Measurements from ENCODE around the gene SHC2.
"Not testable (repeated sequence)": the region's sequence is repeated elsewhere in the genome, so short reads cannot be mapped to it uniquely, and the experiment has no call there.

The SHC2 gene

DNA sequence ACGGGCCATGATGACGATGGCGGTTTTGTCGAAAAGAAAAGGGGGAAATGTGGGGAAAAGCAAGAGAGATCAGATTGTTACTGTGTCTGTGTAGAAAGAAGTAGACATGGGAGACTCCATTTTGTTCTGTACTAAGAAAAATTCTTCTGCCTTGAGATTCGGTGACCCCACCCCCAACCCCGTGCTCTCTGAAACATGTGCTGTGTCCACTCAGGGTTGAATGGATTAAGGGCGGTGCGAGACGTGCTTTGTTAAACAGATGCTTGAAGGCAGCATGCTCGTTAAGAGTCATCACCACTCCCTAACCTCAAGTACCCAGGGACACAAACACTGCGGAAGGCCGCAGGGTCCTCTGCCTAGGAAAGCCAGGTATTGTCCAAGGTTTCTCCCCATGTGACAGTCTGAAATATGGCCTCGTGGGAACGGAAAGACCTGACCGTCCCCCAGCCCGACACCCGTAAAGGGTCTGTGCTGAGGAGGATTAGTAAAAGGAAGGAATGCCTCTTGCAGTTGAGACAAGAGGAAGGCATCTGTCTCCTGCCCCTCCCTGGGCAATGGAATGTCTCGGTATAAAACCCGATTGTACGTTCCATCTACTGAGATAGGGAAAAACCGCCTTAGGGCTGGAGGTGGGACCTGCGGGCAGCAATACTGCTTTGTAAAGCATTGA lies 74.1 kb downstream of the SHC2 start:
- DNase-seq, result not testable (repeated sequence)

DNA sequence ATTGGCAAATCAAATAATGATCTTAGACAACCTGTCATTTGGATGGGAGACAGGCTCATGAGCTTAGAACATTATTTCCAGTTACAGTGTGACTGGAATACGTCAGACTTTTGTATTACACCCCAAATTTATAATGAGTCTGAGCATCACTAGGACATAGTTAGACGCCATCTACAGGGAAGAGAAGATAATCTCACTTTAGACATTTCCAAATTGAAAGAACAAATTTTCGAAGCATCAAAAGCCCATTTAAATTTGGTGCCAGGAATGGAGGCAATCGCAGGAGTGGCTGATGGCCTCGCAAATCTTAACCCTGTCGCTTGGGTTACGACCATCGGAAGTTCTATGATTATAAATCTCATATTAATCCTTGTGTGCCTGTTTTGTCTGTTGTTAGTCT lies 74.6 kb downstream of the SHC2 start:
- not testable (repeated sequence) for DNase-seq

DNA sequence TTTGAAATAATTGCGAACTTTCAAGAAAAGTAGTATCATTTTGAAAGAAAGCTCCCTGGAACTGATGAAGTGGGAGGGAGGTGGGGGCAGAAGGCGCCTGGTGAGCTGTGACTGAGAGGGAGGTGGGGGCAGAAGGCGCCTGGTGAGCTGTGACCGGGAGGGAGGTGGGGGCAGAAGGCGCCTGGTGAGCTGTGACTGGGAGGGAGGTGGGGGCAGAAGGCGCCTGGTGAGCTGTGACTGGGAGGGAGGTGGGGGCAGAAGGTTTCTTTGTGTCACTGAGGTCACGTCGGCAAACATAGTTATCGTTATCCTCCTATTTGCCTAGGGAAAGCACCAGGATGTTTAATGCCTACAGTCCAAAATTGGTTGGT lies 76.0 kb downstream of the SHC2 start:
- DNase-seq, result no peak

DNA sequence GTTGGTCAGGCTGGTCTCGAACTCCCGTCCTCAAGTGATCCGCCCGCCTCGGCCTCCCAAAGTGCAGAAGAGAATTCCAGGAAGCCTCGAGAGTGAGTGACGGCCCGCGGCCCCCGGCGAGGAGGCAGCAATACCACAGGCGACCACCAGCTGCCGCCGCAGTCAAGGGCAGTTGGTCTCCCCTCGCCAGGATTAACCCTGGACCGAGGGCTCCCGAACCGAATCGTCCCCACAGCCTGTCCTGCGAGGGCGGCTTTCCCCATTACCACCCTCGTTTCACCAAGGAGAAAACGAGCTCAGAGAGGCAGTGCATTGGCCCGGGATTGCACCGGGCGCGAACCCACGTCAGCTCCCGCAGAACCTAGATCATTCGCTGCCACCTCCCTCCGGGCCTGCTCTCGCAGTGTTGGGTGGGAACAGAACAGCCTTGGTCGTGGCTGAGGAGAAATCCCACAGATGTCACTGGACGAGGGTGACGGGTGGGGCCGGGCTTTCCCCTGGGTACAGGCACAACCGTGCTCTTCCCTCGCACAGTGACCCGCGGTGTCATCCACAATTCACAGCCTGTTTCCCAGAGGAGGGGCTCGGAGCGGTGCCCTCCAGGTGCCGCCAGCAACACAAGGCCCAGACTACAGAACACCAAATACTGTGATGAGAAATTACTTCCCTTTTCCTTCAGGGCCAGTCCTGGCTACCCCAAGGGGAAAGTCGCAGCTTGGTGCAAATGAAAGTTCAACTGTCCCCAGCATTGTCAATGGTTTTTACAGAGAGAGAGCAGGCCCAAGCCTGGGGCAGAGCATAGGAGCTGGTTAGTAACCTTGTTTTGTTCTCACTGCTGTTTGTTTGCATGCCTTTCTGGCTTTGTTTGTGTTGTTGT lies 76.7 kb downstream of the SHC2 start:
- no peak for DNase-seq

DNA sequence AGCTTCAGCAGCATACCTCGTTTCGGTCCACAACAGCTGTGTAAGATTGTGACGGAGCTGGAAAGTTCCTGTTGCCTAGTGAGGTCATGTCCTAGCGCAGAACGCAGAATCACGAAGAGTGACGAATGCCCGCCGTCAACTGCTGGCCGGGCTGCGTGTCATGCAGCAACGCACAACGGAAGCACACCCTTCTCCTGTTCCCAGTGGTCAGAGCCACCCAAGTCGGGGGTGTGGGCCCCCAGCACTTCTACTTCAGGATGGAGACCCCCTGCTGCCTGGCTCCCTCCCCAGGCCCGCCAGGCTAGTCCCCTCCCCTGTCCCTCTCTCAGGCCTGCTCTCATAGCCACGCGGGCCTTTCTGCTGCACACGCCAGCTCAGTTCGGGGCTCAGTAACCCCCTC lies 77.8 kb downstream of the SHC2 start:
- DNase-seq, result no peak

DNA sequence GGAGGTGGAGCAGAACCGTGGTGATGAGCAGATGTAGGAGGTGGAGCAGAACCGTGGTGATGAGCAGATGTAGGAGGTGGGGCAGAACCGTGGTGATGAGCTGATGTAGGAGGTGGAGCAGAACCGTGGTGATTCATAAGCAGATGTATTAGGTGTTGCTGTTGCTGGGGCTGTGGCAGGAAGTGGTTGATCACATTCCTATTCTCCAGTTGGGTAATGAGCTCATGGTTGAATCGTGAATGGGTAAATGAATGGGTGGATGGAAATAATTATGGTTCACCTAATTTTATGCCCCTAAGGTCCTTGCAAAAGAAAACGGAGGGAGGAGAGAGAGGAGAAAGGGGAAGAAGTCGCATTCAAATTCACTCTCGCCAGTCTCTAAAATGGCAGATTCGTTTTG lies 78.3 kb downstream of the SHC2 start:
- peak; percentile 27 for DNase-seq

DNA sequence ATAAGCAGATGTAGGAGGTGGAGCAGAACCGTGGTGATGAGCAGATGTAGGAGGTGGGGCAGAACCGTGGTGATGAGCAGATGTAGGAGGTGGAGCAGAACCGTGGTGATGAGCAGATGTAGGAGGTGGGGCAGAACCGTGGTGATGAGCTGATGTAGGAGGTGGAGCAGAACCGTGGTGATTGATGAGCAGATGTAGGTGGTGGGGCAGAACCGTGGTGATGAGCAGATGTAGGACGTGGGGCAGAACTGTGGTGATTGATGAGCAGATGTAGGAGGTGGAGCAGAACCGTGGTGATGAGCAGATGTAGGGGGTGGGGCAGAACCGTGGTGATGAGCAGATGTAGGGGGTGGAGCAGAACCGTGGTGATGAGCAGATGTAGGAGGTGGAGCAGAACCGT lies 78.9 kb downstream of the SHC2 start:
- not testable (repeated sequence) for DNase-seq

DNA sequence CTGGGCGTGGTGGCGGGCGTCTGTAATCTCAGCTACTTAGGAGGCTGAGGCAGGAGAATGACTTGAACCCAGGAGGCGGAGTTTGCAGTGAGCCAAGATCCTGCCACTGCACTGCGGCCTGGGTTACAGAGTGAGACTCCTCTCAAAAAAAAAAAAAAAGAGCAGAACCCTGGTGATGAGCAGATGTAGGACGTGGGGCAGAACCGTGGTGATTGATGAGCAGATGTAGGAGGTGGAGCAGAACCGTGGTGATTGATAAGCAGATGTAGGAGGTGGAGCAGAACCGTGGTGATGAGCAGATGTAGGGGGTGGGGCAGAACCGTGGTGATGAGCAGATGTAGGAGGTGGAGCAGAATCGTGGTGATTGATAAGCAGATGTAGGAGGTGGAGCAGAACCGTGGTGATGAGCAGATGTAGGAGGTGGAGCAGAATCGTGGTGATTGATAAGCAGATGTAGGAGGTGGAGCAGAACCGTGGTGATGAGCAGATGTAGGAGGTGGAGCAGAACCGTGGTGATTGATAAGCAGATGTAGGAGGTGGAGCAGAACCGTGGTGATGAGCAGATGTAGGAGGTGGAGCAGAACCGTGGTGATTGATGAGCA lies 80.1 kb downstream of the SHC2 start:
- not testable (repeated sequence) for DNase-seq

DNA sequence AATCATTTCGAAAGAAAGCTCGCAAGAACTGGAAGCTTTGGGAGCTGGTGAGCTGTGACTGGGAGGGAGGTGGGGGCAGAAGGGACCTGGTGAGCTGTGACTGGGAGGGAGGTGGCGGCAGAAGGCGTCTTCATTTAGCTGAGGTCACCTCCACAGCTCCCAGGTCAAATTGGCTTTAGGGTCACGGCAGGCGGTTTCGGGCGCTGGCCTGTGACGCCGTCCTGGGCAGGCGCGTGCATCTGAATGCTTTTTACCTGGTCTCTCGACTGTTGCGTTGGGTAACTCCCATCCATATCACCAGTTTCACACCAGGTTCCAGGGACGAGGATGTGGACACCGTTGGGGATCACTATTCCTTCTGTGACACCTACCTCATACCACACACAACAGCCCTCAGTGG lies 81.0 kb downstream of the SHC2 start:
- DNase-seq, result no peak

DNA sequence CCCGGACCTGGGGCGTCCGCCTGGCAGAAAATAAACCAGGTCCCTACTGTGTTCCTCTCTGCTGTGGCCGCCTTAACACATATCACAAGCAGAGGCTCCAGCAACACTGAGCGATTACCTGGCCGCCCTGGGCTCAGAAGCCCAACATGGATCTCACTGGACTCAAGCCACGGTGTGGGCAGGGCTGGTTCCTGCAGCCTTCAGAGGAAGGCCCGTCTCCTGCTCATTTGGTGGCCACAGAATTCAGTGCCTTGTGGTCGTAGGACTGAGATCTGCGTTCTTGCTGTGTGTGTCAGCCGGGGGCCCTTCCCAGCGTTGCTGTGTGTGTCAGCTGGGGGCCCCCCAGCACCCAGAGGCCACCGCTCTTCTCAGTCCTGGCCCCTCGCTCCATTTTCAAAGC lies 82.1 kb downstream of the SHC2 start:
- no peak for DNase-seq

DNA sequence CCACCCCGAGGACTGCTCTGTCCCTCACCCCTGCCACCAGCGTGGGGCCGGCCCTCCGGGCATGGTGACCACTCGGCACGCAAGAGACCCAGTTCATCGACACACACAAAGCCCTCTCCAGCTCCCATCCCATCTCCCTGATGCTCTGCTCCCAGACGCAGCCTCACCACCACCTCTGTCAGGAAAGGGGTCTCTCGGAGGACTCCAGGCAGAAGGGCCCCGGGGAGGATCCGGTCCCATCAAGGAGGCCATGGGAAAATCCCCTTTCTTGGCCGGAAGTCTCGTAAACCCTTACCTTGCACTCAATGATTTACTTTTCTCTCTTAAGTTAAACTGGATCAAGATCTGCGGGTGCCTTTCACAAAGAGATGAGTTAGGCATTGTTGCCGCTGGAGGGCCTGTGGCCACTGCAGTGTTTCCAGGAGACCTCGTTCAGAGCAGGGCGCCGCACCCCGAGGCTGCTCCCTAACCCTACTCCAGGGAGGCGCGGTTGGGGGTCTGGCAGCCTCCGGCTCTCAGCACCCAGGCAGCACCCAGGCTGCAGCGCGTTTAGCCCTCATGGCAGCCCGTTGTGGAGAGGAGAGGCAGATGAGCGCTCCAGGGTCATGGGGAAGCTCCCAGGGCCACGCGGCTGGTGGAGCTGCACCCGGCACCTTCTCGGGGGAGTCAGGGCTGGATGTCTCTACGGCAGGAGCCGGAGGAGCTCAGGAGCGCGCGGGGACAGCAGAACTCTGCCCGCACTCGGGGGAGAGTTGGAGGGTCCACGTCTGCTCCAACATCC lies 82.8 kb downstream of the SHC2 start:
- DNase-seq, result peak; percentile 25

DNA sequence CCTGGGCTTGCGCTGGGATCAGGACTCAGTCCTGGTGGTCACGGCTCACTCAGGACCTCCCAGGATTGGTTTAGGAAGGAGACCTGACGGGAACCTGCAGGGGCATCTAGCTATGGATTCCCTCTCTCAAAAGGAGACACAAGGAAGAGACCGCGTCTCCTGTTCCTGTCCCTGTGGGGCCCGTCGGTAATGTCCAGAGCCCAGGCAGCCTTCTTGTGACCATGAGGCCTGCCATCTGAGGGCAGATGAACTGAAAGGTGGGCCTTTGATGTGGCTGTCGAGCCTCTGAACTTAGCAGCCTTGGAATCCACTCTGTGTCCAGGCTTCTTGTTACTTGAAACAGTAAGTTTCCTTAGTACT lies 84.7 kb downstream of the SHC2 start:
- no peak for DNase-seq

DNA sequence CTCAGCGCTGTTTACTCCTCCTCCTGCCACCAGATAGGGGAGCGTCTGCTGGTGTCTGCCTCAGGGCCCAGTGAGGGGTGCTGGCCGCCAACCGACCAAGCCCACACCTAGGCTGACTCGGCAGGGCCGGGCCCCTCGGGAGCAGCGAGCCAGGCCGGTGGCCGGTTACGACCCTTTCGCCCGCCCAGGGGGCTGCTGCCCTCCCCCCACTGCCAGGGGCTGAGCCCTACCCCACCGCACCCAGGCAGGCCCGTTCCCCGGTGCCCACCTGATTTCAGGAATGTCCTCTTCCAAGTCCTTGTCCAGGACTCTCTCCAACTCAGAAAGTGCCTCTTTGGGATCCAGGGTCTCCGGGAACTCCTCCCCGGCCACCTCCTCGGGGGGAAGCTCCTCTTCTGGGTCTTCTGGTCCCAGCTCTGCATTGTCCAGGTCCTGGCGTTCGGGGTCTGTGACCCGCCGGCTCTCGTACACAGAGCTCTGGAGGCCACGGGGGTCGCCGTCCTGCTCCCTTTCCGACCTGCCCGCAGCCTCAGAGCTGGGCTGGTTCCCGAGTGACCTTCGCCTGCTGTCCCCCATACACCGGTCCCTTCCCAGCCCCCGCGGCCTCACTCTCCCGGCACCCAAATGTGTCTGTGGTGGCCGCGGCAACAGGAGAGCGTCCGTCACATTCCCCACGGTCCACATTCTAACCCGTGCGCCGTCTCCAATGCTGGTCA lies 85.3 kb downstream of the SHC2 start:
- no peak for DNase-seq

DNA sequence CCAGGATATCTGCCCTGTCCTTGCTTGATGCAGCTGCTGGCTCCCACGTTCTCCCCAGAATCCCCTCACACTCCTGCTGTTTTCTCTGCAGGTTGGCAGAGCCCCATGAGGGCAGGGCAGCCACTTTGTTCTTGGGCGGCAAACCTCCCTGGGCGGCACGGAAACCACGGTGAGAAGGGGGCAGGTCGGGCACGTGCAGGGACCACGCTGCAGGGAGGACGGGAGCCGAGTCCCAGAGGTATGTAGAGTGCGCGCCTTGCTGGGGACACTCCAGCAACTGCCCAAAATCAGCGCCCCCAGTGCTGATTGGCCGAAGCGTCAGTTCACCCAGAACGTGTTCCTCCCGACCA lies 86.0 kb downstream of the SHC2 start:
- DNase-seq, result no peak

DNA sequence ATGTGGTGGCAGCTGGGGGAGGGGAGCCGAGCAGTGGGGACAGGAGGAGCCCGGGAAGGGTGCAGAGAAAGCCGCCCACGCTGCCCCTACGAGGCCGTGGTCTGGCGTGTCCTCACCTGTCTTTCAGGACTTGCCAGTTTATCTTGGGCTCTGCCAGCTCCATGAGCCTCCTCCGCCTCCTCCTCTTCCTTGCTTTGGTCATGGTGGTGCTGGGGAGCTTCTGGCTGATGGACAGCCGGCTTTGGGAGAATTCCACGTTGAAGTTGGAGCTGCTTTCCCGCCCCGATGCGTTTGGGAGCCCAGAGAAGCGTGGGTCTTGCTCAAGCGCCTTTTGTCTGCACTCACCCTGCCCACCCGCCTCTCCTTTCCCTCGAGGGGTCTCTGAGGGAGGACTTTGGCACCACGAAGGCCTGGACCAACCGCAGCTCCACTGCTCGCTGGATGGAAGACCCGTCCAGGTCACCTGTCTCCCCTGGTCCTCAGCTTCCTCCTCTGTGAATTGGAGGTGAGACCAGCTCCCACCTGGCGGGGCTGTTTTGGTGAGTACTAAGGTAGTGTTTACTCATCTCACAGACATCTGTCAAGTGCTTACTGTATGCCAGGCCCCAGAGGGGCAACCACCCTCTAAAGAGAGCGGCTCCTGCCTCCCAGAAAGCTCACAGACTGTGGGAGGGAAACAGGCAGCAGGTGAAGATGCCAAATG lies 86.5 kb downstream of the SHC2 start:
- DNase-seq, result peak; percentile 71

DNA sequence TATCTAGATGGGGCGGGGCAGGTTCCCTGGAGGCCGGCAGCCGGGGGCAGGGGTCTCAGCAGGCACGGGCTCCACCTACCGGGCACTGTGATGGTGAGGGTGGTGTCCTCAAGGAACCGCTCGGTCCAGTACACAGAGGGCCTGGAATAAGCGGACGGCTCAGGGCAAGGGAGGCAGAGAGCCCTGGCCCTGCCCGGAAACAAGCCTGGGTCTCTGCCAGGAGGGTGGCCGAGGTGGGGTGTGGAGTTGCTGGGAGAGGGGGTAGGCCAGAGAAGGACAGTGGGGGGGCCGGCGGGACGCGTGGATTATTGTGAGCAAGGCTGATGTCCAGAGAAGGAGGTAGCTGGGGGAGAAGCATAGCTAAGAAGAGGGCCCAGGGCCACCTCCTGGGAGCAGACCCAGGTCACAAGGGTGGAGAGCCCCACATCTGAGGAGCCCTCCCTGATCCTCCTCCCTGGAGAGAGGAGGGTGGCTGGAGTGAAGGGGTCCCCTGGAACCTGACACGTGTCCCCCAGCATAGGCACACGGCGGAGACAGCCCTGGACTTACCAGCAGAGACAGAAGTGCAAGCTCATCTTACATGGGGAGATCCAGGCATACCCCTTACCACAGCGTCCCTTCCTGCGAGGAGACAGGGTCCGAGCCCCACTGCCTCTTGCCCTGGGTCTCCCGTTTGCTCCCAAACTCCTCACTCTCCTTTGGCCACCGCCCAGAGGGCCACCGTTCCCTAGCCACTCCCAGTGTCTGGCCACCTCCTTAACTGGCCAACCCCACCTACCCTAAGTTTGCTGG lies 87.2 kb downstream of the SHC2 start:
- no peak for DNase-seq

DNA sequence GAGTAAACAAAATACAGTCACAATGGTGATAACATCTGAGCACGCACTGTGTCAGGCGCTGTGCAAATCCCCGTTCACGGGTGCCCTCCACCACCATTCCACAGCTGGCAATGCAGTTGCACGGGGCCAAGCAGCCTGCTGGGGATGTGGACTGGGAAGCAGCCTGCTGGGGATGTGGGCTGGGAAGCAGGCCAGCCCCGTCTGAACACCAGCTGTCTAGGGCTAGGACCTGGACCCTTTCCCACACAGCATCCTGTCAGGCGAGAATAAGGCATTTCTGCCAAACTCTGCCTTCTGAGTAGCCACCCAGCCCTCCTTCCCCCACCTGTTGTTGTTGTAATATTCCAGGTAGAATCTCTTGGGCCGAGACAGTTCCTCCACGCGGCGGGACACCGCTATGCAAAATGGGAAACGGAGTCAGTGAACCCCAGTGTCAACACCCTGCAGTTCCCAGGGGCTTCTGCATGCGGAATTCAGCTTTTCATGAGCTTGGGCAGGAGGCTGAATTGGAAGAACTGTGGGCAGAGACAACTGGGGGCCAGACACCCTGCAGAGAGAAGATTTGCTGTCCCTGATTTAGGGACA lies 88.4 kb downstream of the SHC2 start:
- DNase-seq, result no peak

DNA sequence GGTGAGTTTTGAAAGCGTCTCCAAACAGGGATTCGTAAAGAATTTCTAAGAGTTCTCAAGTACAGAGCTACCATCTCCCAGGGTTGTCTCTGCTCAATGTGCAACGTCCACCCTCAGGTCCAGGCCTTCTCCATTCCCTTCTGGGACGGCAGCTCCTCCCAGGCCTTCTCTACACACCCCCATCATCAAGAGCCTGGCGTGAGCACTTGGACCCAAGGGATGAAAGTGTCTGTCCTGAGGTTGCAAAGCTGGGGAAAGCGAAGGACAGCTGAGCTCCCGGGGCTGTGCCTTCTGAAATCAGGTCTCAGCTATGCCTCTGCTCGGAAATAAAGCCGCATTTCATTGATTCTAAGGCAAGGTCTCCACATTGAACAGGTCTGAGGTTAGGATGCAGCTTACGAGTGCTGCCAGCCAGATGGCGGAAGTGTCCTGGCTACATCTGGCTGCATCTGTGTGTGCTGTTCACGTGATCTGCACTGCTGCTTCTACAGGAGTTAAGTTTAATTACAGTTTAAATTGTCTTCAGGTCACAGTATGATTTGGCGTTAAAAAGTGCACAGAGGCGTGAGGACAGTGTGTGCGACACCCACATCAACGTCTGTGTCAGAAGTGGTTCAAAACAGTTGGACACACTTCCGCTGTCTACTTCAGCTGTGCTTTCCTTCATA lies 89.2 kb downstream of the SHC2 start:
- no peak for DNase-seq

DNA sequence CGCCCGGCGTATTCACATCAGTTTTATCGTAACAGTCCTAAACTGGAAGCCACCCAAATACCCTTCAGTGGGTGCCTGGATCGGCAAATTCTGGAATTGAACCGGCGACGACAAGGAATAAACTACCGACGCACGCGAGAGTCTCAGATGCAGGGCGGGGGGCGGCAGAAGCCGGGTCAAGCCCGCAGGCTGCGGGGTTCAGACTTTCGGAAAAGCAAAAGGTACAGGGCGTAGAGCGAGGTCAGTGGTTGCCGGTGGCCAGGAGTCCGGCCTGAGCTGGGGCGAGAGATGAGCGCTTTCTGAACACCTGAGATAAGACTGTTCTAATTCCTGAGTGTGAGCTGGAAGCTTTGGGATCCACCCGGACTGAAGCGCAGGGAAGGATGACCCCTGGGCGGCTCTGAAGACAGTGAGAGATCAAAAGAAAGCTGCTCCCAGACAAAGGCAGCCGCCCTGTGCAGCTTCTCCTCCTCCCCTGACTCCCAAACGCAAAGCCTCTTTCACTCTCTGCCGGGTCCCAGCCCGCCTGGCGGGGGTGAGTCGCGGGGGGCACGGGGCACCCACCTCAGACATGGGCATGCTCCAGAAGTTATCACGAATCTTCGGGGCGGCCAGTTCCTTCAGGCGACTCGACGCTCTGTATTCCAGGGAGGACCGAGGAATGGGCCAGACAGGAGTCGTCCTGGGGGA lies 90.0 kb downstream of the SHC2 start:
- no peak for DNase-seq

DNA sequence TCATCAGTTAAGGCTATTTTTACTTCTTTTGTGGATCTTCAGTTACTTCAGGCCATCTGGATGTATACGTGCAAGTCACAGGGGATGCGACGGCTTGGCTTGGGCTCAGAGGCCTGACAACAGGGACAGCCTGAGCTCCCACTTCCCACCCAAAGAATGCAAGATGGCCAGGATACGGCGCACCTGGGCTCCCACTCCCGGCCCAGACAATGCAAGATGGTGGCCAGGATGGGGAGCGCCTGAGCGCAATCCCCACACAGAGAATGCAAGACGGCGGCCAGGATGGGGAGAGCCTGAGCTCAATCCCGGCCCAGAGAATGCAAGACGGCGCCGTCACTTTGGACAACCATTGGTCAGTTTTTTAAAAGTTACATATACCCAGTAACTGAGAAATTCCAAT lies 91.0 kb downstream of the SHC2 start:
- no peak for DNase-seq
